ENCODE results near the gene RASSF5. TPM values are rescaled to one million over a fixed set of nuclear protein-coding genes. Genes with fewer than 3 reads are reported as not detected.
A peak's percentile ranks its signal among the peaks of the same experiment; 100 is the strongest.

RASSF5 gene
- total RNA-seq, 1 donor from 2014 or later = 9.3 TPM

GRCh38 chr1:206497363-206497762 is 10.0 kb upstream of the RASSF5 start:
- DNase-seq = no peak

- DNase-seq = no peak
These were observed 9.6 kb upstream of the RASSF5 start for GRCh38 chr1:206497774-206498173.

- DNase-seq = no peak
These were observed 8.6 kb upstream of the RASSF5 start for GRCh38 chr1:206498685-206499084.

GRCh38 chr1:206500046-206500445 is 7.3 kb upstream of the RASSF5 start:
- DNase-seq = no peak

GRCh38 chr1:206501881-206502280 is 5.5 kb upstream of the RASSF5 start:
- no peak for DNase-seq

- no peak for DNase-seq
These were observed 4.9 kb upstream of the RASSF5 start for GRCh38 chr1:206502403-206502802.

- DNase-seq = no peak
These were observed 4.5 kb upstream of the RASSF5 start for GRCh38 chr1:206502812-206503211.

- peak; percentile 39 for DNase-seq
These were observed 3.6 kb upstream of the RASSF5 start for GRCh38 chr1:206503591-206504362.

GRCh38 chr1:206504363-206504713 is 3.0 kb upstream of the RASSF5 start:
- DNase-seq = no peak

GRCh38 chr1:206505702-206506355 is 1.5 kb upstream of the RASSF5 start:
- no peak for DNase-seq

- no peak for DNase-seq
These were observed 687 bp upstream of the RASSF5 start for GRCh38 chr1:206506405-206507283.

- DNase-seq = no peak
These were observed 979 bp downstream of the RASSF5 start for GRCh38 chr1:206508130-206508889.

GRCh38 chr1:206508956-206509355 is 1.6 kb downstream of the RASSF5 start:
- DNase-seq = peak; percentile 39

GRCh38 chr1:206509612-206510257 is 2.4 kb downstream of the RASSF5 start:
- no peak for DNase-seq

- DNase-seq = no peak
These were observed 3.0 kb downstream of the RASSF5 start for GRCh38 chr1:206510371-206510770.

- no peak for DNase-seq
These were observed 4.2 kb downstream of the RASSF5 start for GRCh38 chr1:206511362-206512057.

- no peak for DNase-seq
These were observed 4.9 kb downstream of the RASSF5 start for GRCh38 chr1:206512058-206512850.

GRCh38 chr1:206512851-206513180 is 5.5 kb downstream of the RASSF5 start:
- DNase-seq = no peak

- peak; percentile 91 for DNase-seq
These were observed 6.2 kb downstream of the RASSF5 start for GRCh38 chr1:206513312-206514111.

Measured in skin of body (tissue), 2 donors.